ENCODE measurements around the gene SUPT20H. TPM values are rescaled to one million over a fixed set of nuclear protein-coding genes. Genes with fewer than 3 reads are reported as not detected.
A peak's percentile ranks its signal among the peaks of the same experiment; 100 is the strongest.

Gene SUPT20H
- polyA plus RNA-seq (ENCODE audit: insufficient read length): 126 TPM
- long read RNA-seq, donor 1, partial matches to known transcripts: 0 of 2 reads
- long read RNA-seq, donor 1, other reads (novel, unspliced or antisense): 0 of 2 reads
- long read RNA-seq, donor 2, partial matches to known transcripts: 0 of 3 reads
- long read RNA-seq, donor 2, other reads (novel, unspliced or antisense): 0 of 3 reads
- long read RNA-seq, donor 3, partial matches to known transcripts: 0 of 1 reads
- long read RNA-seq, donor 3, other reads (novel, unspliced or antisense): 0 of 1 reads
- long read RNA-seq, donor 4: 0 reads
- long read RNA-seq, donor 5, partial matches to known transcripts: 0 of 3 reads
- long read RNA-seq, donor 5, other reads (novel, unspliced or antisense): 0 of 3 reads
- long read RNA-seq, donor 6, partial matches to known transcripts: 0 of 6 reads
- long read RNA-seq, donor 6, other reads (novel, unspliced or antisense): 0 of 6 reads
- long read RNA-seq, donor 7, partial matches to known transcripts: 0 of 4 reads
- long read RNA-seq, donor 7, other reads (novel, unspliced or antisense): 0 of 4 reads
- long read RNA-seq, donor 8, partial matches to known transcripts: 0 of 1 reads
- long read RNA-seq, donor 8, other reads (novel, unspliced or antisense): 0 of 1 reads

DNA sequence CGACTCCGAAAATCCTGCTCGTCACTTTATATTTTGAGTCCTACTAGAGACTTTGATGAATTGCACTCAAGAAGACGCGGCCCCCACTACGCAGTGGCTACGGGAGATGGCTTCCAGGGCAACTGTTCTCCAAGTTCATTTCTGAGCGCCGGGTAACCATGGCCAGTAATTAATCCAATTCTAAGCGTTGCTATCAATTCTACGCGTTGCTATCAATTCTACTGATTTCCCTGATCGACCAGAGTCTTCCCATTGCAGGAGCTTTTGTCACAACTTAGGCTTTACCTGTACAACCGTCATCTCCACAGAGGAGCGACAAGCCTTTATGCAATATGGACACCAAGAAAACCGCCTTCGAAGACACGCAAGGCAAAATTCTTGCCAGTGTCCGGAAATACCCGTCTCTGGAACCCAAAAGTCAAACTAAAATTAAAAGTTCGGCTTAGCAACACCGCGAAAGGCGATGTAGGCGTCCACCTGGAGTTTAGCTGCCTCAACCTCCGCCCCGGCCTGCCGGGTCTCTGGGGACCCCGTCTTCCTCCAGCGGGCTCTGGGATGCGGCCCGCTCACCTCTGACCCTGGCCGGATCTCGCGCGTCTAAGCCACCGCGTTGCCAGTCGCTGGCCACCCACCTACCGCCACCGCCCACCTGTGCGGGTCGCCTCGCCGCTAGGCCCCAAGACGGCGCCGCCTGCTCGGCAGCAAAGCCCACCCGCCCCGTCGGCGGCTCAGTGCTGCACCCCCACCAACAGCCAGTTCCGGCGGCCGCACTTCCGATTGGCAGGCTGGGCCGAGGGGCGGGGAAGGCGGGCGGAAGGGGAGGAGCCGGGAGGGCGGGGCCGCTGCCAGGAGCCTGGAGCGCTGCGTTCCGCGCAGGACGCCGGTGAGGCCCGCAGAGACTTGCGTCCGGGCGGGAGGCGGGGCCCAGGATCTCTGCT, at the start of gene SUPT20H:
SUPT20H (minus strand) TSS at position 779 of the 938 bp plus-strand sequence. CDS start 8,198 bp downstream, outside the sequence.
- DNase-seq: peak; percentile 90

DNA sequence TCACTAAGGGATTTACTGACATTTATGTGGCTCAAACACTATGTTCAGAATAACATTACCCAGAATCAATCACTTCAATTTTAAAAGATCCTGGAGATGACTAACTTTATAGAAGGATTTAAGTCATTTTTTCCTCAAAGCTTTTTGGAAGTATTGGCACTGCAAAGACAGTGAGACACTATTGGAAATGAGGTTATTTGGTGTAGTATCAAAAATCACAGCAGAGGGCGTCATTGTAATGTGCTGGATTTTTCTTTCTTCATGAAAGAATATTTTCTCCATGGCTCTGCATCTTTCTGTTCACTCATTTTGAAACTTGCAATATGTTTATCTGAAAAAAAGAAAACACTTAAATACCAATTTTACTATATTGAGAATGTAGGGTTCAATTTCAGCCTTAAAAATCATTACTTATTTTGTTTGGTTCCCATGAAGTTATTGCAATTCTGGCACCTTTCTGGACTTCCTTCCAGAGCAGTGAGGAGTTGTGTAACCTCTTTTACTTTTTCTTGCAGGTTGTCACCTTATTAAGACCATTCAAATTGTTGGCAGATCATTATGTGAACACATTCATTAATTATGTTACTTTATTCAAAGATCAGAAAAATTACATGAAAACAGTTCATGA, 49.7 kb upstream of the SUPT20H start:
- DNase-seq: peak; percentile 62

DNA sequence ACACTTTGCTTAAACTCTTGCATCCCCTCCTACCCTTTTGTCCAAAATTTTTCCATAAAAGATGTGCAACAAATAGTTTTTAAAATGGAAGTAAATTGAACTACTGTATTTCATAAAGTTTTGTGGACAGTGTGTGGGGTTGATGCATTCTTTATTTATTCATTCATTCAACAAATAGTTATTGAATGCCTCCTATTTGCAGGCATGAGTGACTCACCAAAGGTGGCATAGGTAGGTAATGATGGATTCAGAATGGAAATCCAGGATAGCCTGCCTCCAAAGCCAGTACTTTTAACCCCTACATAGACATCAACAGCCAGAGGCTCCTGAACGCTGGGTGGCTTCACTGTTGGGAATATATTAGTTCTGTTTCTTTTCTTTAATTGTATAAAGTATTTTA, 48.4 kb upstream of the SUPT20H start:
- DNase-seq: no peak

DNA sequence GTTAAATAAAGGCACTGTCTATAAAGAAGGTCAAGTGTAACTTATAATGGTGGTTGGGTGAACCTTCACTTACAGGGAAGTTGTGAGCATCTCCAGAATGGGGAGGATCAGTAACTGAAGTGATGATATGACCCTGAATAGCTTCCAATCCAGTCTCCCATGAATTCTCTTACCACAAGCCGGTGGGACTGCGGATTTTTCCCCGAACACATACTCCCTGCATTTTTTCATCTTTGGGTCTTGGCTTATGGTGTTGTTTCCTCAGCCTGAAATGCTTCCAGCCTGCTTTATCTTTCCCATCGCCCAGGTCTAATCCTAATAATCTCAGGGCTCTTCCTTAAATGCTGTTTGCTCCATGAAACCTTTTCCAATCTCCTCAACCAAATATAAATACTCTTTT, 48.0 kb upstream of the SUPT20H start:
- no peak for DNase-seq

DNA sequence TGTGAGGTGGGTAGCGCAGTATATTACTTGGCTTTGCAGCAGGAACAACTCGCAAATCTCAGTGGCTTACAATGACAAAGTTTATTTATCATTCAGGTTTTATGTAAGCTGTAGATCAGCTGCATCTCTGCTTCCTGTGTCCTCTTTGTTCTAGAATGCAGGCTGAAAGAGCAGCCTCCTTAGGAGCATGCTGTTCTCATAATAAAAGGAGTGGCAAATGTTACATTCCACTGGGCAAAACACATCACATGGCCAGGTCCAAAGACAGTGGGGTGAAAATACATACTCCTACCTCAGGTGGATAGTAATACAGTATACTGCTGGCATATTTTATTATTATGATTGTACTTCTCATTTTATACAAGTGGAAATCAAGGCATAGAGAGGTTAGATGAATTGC, 47.2 kb upstream of the SUPT20H start:
- no peak for DNase-seq

DNA sequence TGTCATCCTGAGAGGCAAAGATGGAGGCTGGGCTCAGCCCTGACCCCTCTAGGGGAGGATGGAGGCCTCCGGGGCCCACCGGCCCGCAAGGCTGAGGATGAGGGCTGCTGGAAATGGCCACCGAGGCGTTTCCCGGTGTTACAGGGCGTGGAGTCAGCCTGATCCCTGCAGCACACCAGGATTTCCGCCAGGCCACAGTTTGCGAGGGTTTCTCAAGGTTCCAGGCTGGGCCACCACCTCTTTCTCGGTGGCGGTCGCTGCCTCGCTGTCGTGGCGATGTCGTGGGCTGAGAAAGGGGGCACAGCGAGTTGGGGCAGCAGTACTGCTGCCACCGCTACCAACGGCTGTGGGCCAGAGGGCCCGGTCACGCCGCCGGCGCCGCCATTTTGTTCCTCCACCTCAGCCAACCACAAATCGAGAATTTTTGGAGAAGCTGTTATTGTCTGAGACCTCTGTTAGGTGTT, 45.8 kb upstream of the SUPT20H start, which contains the start of gene CSNK1A1L:
CSNK1A1L (minus strand) TSS at position 414 of the 464 bp plus-strand sequence; CDS start at position 6, 408 bp downstream.
- DNase-seq: no peak

DNA sequence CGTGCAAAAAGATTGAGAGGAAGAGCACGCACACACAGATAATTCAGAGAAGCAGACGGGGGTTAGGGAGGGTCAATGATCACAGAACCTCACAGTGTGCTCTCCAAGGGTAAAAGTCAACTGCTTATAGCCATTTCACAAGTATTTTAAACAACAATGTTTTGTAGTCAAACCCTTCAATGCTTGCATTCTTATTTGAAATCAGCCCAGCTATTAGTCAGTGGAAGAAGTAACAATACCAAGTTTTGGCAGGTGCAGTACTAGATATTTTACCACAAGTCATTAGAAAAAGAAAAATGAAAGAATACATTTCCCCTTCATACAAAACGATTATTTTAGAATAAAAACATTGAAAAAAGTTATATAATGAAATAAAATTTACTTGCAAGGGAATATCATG, 43.4 kb upstream of the SUPT20H start:
- no peak for DNase-seq

DNA sequence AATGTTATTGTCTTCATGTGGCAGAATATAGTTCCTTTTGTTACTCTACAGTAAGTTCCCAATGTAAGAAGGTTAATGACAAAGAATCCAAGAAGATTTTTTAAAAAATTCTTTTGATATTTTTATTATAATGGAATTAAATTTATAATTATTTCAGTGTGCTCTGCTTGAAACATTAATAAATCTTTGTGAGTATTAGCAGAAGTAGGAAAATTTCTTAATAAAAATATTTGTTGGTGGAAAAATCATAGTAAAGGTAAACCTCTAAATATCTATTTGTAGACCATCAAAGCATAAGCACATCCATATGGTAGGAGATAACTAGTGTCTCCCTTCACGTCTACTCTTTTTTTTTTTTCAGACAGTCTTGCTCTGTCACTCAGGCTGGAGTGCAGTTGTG, 41.7 kb upstream of the SUPT20H start:
- DNase-seq: no peak

DNA sequence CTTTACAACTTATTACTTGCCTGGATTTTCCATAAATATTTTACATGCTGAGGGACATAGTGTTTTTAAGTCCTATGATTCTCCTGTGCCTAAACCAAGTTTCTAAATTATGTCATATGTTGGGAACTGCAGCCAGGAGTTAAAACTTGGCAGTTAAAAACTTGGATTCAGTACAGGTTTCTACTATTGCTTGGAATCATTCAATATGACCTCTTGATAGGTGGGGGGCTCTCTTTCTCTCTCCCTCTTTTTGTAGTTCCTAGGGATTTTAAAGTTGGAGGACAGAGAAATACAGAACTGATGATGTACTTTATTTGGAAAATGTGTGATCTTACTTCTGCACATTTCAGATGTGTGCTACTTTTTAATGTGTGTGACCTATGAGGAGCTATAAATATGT, 41.2 kb upstream of the SUPT20H start:
- DNase-seq: no peak

DNA sequence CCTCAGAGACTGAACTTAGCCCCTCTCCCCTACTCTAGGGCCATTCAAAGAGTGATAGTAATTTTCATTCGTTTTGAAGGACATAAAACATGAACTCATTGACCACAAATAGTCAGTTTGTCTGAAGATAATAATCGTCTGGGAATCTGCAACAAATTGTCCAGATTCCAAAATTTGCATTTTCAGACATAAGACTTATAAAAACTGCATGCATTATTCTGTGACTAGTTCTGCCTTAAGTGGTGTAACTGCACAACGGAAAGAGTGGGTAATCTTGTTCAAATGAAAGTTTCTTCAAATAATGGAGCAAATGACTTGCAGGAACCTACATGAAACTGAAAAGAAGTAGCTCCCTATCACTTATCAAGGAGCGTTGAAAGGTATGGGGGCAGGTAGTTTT, 37.6 kb upstream of the SUPT20H start:
- no peak for DNase-seq

DNA sequence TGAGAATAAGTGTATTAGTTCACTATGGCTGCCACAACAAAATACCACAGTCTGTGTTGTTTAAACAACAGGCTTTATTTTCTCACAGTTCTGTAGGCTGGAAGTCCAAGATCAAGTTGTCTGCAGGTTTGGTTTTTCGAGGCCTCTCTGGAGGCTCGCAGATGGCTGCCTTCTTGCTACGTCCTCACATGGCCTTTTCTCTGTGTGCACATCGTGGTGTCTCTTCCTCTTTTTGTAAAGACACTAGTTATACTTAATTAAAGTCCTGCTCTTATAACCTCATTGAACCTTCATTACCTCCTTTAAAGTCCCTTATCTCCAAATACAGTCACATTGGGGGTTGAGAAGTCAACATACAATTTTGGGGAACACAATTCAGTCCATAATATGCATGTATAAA, 35.4 kb upstream of the SUPT20H start:
- no peak for DNase-seq

DNA sequence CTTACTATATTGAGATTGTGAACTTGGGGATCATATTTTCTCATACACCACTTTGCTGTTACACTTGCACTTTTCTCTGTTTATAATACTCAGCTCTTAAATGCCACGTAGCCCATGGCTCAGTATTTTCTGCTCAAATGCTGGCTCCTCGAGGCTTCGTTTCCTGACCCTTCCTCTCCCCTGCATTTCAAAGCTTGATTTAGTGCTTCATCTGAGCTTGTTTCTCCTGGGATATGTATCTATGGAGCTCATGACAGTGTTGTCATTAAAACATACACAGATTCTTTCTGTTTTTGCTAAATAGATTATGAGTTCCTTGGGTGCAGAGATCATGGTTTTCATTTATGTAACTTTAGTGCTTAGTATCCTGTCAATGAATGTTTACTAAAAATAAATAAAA, 34.6 kb upstream of the SUPT20H start:
- no peak for DNase-seq

DNA sequence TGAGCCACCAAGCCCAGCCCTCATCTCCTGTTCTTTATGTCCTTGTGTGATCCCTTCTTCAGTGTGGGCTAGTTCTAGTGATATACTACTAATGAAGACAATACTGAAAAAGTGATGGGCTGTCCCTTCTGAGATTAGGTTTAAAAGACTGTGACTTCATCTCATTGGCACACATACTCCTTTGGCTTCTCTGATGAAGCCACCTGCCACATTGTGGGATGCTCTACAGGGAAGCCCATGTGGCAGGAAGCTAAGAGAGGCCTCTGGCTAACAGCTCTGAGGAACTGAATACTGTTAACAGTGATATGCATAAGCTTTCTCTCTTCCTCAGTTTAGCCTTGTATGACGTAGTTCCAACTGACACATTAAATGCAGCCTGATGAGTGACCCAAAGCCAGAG, 32.3 kb upstream of the SUPT20H start:
- no peak for DNase-seq

DNA sequence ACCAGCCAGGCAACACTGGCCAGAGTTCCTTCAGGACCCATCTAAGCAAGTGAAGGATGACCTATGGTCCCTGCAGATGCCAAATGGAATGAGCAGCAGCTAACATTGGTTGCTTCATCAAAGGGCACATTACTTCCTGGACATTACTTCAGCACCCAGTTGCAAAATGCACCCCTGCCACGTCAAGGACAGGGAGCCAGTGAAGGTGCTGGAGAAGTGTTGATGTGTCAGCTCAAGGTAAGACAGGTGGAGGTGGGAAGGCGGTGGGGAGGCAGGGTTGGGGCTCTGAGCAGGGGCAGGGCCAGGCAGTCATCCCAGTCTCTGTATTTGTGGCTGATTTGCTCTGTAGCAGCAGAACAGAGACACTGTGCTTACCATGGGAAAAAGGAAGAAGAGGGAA, 31.4 kb upstream of the SUPT20H start:
- no peak for DNase-seq

DNA sequence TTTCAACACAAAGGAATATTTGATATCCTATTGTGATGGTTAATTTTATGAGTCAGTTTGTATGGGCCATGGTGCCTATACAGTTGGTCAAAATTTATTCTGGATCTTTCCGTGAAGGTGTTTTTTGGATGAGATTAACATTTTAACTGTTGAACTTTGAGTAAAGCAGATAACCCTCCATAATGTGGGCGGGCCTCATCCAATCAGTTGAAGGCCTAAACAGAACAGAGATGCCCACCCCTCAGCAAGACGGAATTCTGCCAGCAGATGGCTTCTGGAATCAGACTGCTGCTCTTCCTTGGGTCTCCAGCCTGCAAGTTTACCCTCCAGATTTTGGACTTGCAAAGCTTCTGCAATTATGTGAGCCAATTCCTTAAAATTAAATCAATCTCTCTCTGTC, 30.0 kb upstream of the SUPT20H start:
- no peak for DNase-seq

DNA sequence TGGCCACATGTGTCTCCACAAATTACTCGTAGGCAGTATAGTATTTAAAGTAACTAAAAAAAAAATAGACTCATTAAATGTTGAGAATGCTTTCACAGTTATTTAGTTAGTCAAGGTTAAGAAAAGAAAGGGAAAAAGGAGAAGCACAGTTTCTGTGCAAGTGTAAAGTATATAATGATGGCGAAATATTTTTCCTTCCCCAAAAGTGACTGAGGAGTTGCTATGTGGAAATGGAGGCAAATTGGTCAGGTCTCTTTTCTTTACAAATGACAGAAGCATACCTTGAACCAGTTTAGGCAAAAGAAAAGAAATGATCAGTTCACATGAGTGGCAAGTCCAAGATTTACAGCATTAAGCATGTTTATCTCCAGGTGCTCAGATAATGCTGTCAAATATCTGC, 28.0 kb upstream of the SUPT20H start:
- DNase-seq: no peak

DNA sequence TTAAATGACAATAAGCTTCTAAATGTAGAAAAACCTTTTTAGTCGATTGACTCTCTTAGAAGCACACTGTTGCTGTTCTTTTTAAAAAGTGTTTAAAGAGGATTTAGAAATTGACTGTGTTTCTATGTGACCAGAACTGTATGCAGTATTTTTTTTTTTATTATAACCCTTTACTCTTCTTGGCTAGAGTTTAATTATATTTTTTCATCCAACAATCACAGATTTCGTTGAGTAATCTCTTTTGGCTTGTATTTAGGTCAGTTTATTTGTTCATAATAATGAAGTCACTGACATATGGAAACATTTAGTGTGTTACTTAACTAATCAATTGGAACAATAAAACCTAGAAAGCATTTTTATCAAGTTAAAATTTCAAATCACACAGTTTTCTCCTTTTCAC, 26.1 kb upstream of the SUPT20H start:
- no peak for DNase-seq

DNA sequence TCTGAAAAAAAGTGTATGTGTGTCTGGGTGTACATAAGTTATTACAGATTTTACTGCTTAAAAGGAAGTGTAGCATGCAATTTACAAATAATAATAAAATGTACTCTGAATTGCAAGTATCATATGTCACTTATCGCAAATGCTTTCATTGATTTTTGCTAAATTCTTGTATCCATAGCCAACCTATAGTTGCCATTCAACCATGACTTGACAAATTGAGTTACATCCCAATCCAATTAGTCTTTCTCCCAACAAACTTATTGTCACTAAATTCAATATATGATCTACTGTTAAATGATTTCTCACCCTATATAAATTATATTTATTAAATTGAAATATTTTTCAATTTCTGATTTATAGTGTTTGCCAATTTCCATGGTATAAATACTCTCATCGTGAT, 17.3 kb upstream of the SUPT20H start:
- DNase-seq: no peak

DNA sequence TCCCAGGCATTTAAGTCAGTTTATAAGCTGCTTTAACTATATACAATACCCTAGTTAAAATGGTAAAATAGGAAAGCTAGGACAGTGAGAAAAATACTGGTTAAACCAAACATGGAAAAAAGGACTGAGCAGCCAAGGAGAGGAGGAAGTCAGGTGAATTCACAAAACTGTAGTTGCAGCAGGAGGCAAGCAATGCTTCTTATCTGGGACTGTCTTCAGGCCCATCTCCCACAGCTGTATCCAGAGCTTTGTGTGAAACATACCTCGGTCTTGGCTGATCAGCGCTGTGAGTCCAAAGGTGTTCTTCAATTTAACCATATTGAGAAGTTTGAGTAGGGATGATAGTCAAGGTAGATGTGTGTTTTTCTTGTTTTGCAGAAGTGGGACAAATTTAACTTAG, 15.7 kb upstream of the SUPT20H start:
- DNase-seq: no peak

DNA sequence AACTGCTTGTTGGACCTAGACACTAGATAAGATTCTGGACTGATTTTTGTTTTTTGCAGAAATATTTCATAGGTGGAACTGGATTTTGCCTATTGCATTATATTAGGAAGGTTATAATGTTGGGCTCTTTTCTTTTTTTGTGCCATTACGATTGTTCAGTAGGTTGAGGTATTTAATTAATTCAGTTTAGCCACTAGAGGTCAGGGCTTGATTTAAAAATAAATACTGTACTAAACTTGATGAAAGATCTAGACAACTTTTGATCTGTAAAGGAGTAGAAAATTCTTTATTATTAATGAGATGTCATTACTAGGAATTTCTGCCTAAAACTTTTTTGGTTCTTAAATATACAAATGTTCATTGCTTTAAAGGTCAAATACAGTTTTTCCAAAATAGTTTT, 15.2 kb upstream of the SUPT20H start:
- peak; percentile 40 for DNase-seq

DNA sequence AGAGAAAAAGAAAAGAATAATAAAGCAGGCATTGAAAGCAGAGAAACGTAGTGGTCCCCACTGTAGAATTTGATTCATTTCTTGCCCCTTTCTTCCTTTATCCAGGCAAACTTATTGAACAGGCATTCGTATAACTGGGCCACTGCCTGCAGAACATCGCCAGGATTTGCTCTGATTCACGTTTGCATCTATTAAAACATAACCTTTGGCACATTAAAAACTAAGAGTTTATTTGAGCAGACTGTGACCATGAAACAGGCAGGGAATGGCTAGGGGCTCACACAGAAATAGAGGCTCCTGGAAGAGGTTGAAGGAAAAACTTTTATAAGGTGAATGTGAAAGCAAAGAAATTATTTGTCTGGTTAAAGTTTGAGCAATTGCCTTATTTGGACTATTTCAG, 12.5 kb upstream of the SUPT20H start:
- DNase-seq: no peak

DNA sequence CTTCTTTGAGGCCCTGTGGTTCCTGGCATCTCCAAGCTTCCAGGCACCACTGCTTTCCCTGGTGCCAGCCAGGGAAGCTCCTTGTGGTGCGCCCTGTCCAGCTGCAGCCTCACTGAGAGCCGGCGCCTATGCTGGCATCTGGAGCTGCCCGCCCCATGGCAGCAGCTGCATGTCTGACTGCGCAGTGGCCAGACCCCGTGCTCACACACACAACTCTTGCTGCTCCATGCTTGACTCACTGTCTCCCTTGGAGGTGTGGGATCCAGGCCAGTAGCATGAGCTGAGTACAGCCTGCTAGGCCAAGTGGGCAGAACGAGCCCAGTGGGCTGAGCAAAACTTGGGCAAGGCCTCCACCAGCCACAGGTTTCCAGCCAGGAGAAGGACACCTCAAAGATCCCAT, 11.5 kb upstream of the SUPT20H start:
- no peak for DNase-seq

All from left kidney (tissue), 8 donors.